Fibroblast of lung (primary cell): Measurements from ENCODE around the gene SERTAD3.

Source experiments
- EZH2 ChIP-seq: IDR thresholded peaks from 2 replicates; pipeline ENCODE4 v1.5.1; 2012; ENCODE audit warnings: low read length, control low read depth, mild to moderate bottlenecking; ENCODE audit errors: missing control alignments
- TF ChIP-seq, protein P1 (sequence below), 2 donors: IDR thresholded peaks in 1 of 2; conservative IDR thresholded peaks in 1 of 2; 1 replicate in 1 of 2; 2 replicates in 1 of 2; pipeline ENCODE4 v1.5.1; 2011 to 2012; ENCODE audit warnings: low read length in 2 of 2, control low read depth in 1 of 2, inconsistent platforms in 1 of 2, low read depth in 1 of 2, mild to moderate bottlenecking in 1 of 2

- TF ChIP-seq, protein P1, sequence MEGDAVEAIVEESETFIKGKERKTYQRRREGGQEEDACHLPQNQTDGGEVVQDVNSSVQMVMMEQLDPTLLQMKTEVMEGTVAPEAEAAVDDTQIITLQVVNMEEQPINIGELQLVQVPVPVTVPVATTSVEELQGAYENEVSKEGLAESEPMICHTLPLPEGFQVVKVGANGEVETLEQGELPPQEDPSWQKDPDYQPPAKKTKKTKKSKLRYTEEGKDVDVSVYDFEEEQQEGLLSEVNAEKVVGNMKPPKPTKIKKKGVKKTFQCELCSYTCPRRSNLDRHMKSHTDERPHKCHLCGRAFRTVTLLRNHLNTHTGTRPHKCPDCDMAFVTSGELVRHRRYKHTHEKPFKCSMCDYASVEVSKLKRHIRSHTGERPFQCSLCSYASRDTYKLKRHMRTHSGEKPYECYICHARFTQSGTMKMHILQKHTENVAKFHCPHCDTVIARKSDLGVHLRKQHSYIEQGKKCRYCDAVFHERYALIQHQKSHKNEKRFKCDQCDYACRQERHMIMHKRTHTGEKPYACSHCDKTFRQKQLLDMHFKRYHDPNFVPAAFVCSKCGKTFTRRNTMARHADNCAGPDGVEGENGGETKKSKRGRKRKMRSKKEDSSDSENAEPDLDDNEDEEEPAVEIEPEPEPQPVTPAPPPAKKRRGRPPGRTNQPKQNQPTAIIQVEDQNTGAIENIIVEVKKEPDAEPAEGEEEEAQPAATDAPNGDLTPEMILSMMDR (conservative IDR thresholded peaks at IDR 0.05 in 1 of 2, IDR thresholded peaks at IDR 0.05 in 1 of 2; ENCODE audit: low read depth in 1 of 2, low read length in 2 of 2) = no peak
- no peak for TF ChIP-seq EZH2
Observed at GRCh38 chr19:40415768-40416167, 28.4 kb downstream of the SERTAD3 start.
